Calu3 (cell line): Measurements from ENCODE around the gene SMAD7. TPM values are rescaled to one million over a fixed set of nuclear protein-coding genes. Genes with fewer than 3 reads are reported as not detected.

ENCODE experiments used
- BruUV-seq: library from RNA; stranded (reverse); fragments of 400-500 nt; replicated peaks from 2 replicates; lab custom pipeline; 2021; lab: Mats Ljungman, UMichigan
- CTCF ChIA-PET: fragments of 300-600 bp; sonication (Branson Sonifier 250); formaldehyde crosslinking; loops from one replicate; lab custom pipeline; 2022; ENCODE audit warnings: antibody characterized with exemption; lab: Charles Lee
- DNase-seq: peaks from one replicate; pipeline ENCODE4 v3.0.0; 2022
- H3K27ac Mint-ChIP-seq: one replicate; pipeline ENCODE4 v1.8.0; 2022; ENCODE audit warnings: mixed read lengths; ENCODE audit not compliant: unreplicated experiment
- H3K27me3 Mint-ChIP-seq: one replicate; pipeline ENCODE4 v1.8.0; 2022; ENCODE audit warnings: mixed read lengths; ENCODE audit not compliant: unreplicated experiment
- H3K36me3 Mint-ChIP-seq: one replicate; pipeline ENCODE4 v1.8.0; 2022; ENCODE audit warnings: mild to moderate bottlenecking, moderate library complexity, mixed read lengths; ENCODE audit not compliant: insufficient read depth, unreplicated experiment
- H3K4me1 Mint-ChIP-seq: one replicate; pipeline ENCODE4 v1.8.0; 2022; ENCODE audit warnings: mild to moderate bottlenecking, low read depth, mixed read lengths; ENCODE audit not compliant: unreplicated experiment
- H3K4me3 Mint-ChIP-seq: one replicate; pipeline ENCODE4 v1.8.0; 2022; ENCODE audit warnings: mild to moderate bottlenecking, low read depth, moderate library complexity, mixed read lengths; ENCODE audit not compliant: unreplicated experiment
- H3K9me3 Mint-ChIP-seq: one replicate; pipeline ENCODE4 v1.8.0; 2022; ENCODE audit warnings: low read depth, mixed read lengths; ENCODE audit not compliant: unreplicated experiment
- intact Hi-C: fragments of 100-400 bp; cut with micrococcal nuclease; formaldehyde crosslinking; loops from one replicate; pipeline ENCODE4 v1.10.0; 2022; ENCODE audit not compliant: unreplicated experiment
- total RNA-seq: library from RNA; stranded (reverse); gene quantifications from 2 replicates; pipeline ENCODE4 v1.2.3, GENCODE V29; 2022
- TF ChIP-seq, protein P1 (sequence below): fragments of 200-600 bp; IDR thresholded peaks from one replicate; pipeline ENCODE4 v1.8.0; 2022; ENCODE audit warnings: antibody characterized with exemption; ENCODE audit not compliant: unreplicated experiment

The SMAD7 gene
- total RNA-seq, 1 experiment from 2014 or later = 13.7 TPM

DNA sequence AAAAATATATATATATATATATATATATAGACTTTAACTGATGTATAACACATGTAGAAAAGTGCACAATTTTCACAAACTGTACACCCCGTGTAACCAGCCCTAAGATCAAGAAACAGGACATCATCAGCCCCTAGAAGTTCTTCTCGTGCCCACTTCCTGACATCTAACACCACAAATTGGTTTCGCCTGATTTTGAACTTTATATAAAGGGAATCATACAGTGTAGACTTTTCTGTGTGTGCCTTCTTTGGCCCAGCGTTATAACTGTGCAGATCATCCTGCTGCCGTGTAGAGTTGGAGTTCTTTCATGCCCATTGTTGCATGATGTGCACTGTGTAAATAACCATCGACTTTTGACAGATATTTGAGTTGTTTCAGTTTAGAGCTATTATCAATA, 41.0 kb downstream of the SMAD7 start:
- Mint-ChIP-seq H3K9me3 (peaks cover 4% of the 10 kb centered on the region), H3K27ac (no peak overlapping the region), H3K4me3 (no peak overlapping the region), H3K27me3 (no peaks in the 10 kb centered on the region), H3K36me3 (peaks cover 6% of the 10 kb centered on the region), H3K4me1 (peaks cover 16% of the 10 kb centered on the region)
- intact Hi-C loops = no loop called here
- no TSS peak for BruUV-seq
- CTCF ChIA-PET = interaction anchor here (0.6 kb wide), 2 partner anchors 346 to 953 kb away, joined by 4 to 5 read pairs; no protein-coding TSS in a partner anchor
- no peak for DNase-seq
- TF ChIP-seq, protein P1, sequence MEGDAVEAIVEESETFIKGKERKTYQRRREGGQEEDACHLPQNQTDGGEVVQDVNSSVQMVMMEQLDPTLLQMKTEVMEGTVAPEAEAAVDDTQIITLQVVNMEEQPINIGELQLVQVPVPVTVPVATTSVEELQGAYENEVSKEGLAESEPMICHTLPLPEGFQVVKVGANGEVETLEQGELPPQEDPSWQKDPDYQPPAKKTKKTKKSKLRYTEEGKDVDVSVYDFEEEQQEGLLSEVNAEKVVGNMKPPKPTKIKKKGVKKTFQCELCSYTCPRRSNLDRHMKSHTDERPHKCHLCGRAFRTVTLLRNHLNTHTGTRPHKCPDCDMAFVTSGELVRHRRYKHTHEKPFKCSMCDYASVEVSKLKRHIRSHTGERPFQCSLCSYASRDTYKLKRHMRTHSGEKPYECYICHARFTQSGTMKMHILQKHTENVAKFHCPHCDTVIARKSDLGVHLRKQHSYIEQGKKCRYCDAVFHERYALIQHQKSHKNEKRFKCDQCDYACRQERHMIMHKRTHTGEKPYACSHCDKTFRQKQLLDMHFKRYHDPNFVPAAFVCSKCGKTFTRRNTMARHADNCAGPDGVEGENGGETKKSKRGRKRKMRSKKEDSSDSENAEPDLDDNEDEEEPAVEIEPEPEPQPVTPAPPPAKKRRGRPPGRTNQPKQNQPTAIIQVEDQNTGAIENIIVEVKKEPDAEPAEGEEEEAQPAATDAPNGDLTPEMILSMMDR = no peak

DNA sequence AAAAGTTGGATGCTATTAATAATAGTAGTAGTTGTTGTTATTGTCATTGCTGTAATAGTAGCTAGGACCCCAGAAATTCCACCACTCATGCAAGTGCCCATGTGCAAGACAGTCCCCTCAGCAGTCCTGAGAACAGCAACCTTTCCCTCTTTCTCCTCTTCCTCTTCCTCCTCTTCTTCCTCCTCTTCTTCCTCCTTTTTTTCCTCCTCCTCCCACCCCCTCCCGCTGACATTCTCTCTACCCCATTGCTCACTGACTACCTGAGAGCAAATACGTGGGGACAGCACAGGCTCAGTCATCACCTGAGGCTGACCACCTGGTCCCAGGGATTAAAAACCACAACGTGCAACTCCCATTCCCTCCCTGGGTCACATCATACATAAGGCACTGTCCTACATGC, 41.8 kb downstream of the SMAD7 start:
- no TSS peak for BruUV-seq
- Mint-ChIP-seq H3K9me3 (peaks cover 11% of the 10 kb centered on the region), H3K27me3 (no peaks in the 10 kb centered on the region), H3K36me3 (peaks cover 4% of the 10 kb centered on the region), H3K4me1 (peaks cover 8% of the 10 kb centered on the region), H3K4me3 (no peak overlapping the region), H3K27ac (no peak overlapping the region)
- CTCF ChIA-PET = no interaction called here
- intact Hi-C loops = no loop called here
- TF ChIP-seq, protein P1 = no peak
- no peak for DNase-seq

DNA sequence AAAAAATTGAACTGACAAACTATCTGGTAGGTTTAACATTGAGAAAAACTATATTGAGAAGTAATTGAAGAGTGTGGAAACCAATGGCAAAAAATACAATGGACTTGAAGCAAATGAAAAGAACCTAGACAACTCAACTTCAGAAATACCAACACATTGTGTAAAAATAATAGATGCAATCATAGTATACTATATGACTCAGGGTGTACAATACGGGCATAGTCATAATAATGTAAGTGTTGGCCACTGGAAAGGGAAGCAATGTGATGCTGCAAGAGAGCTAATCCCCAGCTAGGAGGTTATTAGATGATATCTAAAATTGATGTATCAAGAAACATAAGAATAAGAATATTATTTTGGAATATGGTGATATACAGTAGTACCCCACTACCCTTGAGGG, 45.3 kb downstream of the SMAD7 start:
- H3K27ac Mint-ChIP-seq = no peak overlapping the region
- peaks cover 14% of the 10 kb centered on the region for H3K4me1 Mint-ChIP-seq
- CTCF ChIA-PET = no interaction called here
- TF ChIP-seq, protein P1 = no peak
- H3K9me3 Mint-ChIP-seq = peaks cover 13% of the 10 kb centered on the region
- no peak overlapping the region for H3K4me3 Mint-ChIP-seq
- BruUV-seq = no TSS peak
- H3K27me3 Mint-ChIP-seq = no peaks in the 10 kb centered on the region
- H3K36me3 Mint-ChIP-seq = peaks cover 9% of the 10 kb centered on the region
- intact Hi-C loops = no loop called here
- DNase-seq = no peak

DNA sequence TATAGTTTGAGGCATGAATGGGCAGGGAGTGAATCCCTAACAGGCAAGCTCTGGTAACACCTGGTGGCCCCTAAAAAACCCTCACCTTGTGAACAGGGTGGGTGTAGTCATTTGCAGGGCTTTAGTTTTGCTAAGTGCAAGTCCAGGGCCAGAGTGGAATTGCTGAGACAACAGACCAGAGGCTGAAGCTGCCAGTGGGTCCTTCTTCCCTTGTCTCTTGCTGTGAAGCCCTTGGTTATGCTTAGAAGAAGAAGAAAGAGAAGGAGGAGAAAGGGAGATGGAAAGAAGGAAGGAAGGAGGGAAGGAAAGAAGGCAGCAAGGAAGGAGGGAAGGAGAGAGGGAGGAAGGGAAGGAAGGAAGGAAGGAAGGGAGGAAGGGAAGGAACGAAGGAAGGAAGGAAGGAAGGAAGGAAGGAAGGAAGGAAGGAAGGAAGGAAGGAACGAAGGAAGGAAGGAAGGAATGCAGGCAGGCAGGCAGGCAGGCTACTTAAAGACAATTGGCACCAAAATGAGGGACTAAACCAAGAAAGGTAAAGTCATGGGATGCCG, 45.8 kb downstream of the SMAD7 start:
- TF ChIP-seq, protein P1 = no peak
- no TSS peak for BruUV-seq
- CTCF ChIA-PET = no interaction called here
- peaks cover 13% of the 10 kb centered on the region for H3K9me3 Mint-ChIP-seq
- H3K4me3 Mint-ChIP-seq = no peak overlapping the region
- no peaks in the 10 kb centered on the region for H3K27me3 Mint-ChIP-seq
- peaks cover 9% of the 10 kb centered on the region for H3K36me3 Mint-ChIP-seq
- intact Hi-C loops = no loop called here
- H3K27ac Mint-ChIP-seq = no peak overlapping the region
- peaks cover 14% of the 10 kb centered on the region for H3K4me1 Mint-ChIP-seq
- DNase-seq = no peak
